ENCODE results near the gene TRIM21.

DNA sequence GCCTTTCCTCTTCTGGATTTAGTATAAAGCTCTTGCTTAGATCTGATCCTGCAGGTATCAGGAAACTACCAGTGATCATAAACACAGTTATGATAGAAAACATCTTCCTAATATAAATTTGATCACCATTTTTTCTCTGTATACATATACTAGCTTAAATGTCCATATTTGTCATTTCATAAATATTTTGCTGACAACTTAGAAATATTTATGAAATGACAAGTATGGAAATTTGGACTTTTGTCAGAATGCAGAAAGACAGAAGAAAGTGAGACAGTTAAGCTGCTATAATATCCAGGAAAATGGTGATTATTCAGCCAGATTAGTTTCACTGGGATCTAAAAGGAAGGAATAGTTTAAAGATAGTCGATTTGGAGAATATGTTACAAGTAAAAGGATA is 22.8 kb upstream of the TRIM21 start:
- TF ChIP-seq, protein P1, sequence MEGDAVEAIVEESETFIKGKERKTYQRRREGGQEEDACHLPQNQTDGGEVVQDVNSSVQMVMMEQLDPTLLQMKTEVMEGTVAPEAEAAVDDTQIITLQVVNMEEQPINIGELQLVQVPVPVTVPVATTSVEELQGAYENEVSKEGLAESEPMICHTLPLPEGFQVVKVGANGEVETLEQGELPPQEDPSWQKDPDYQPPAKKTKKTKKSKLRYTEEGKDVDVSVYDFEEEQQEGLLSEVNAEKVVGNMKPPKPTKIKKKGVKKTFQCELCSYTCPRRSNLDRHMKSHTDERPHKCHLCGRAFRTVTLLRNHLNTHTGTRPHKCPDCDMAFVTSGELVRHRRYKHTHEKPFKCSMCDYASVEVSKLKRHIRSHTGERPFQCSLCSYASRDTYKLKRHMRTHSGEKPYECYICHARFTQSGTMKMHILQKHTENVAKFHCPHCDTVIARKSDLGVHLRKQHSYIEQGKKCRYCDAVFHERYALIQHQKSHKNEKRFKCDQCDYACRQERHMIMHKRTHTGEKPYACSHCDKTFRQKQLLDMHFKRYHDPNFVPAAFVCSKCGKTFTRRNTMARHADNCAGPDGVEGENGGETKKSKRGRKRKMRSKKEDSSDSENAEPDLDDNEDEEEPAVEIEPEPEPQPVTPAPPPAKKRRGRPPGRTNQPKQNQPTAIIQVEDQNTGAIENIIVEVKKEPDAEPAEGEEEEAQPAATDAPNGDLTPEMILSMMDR (IDR thresholded peaks at IDR 0.05; ENCODE audit: low read depth, low read length): no peak
- TF ChIP-seq EZH2phosphoT487 (IDR thresholded peaks at IDR 0.05; ENCODE audit: low read depth): no peak
